K562 (cell line): ENCODE data around the gene DEK. TPM values are rescaled to one million over a fixed set of nuclear protein-coding genes. Genes with fewer than 3 reads are reported as not detected.

Experiments
- CBX5 ChIP-seq: IDR thresholded peaks from 2 replicates; pipeline ENCODE4 v1.6.1; 2014; ENCODE audit warnings: low read depth, borderline replicate concordance
- EWSR1 ChIP-seq: fragments of 450-650 bp; IDR thresholded peaks from 2 replicates; pipeline ENCODE4 v1.6.1; 2018; ENCODE audit warnings: borderline replicate concordance, mild to moderate bottlenecking, low read depth, moderate library complexity; ENCODE audit not compliant: partially characterized antibody
- FIP1L1 ChIP-seq: fragments of 200-400 bp; formaldehyde crosslinking; IDR thresholded peaks from 2 replicates; pipeline ENCODE4 v1.6.1; 2018; ENCODE audit warnings: mild to moderate bottlenecking, low read depth, low read length; ENCODE audit not compliant: poor library complexity, severe bottlenecking
- FOXJ2 ChIP-seq: fragments of 200-800 bp; sonication (Bioruptor generic); IDR thresholded peaks from 2 replicates; pipeline ENCODE4 v1.6.1; 2016; ENCODE audit warnings: missing genetic modification characterization, missing compliant biosample characterization
- HDAC6 ChIP-seq: IDR thresholded peaks from 2 replicates; pipeline ENCODE4 v1.6.1; 2012; ENCODE audit warnings: low read depth, mild to moderate bottlenecking, control low read depth, inconsistent platforms, low read length, moderate library complexity
- MEF2A ChIP-seq: IDR thresholded peaks from 2 replicates; pipeline ENCODE4 v1.6.1; 2011; ENCODE audit warnings: low read depth, mild to moderate bottlenecking, low read length, moderate library complexity; ENCODE audit not compliant: control insufficient read depth
- NFIC ChIP-seq: fragments of 450-650 bp; IDR thresholded peaks from 2 replicates; pipeline ENCODE4 v1.6.1; 2017; ENCODE audit warnings: mild to moderate bottlenecking, inconsistent platforms
- NR2F6 ChIP-seq: fragments of 450-650 bp; formaldehyde crosslinking; IDR thresholded peaks from 2 replicates; pipeline ENCODE4 v1.4.0; 2020; ENCODE audit warnings: mild to moderate bottlenecking
- POLR2A ChIP-seq: fragments of 450-650 bp; conservative IDR thresholded peaks from 2 replicates; pipeline ENCODE4 v1.6.1; 2016
- RBM14 ChIP-seq: fragments of 200-400 bp; formaldehyde crosslinking; IDR thresholded peaks from 2 replicates; pipeline ENCODE4 v1.6.1; 2018; ENCODE audit warnings: low read depth, mild to moderate bottlenecking, low read length, moderate library complexity, borderline replicate concordance; ENCODE audit not compliant: insufficient read depth
- RFX5 ChIP-seq: IDR thresholded peaks from 2 replicates; pipeline ENCODE4 v1.6.1; 2011; ENCODE audit warnings: low read depth, mild to moderate bottlenecking, improper control_type of control experiment, low read length
- RFX7 ChIP-seq: fragments of 250-450 bp; sonication (Bioruptor Pico); IDR thresholded peaks from 2 replicates; pipeline ENCODE4 v1.5.1; 2021; ENCODE audit warnings: mild to moderate bottlenecking
- SIN3B ChIP-seq: fragments of 450-650 bp; IDR thresholded peaks from 2 replicates; pipeline ENCODE4 v1.6.1; 2017; ENCODE audit warnings: low read depth, mild to moderate bottlenecking, moderate library complexity
- ZEB2 ChIP-seq: fragments of 450-650 bp; IDR thresholded peaks from 2 replicates; pipeline ENCODE4 v1.6.1; 2016
- ZFP30 ChIP-seq: fragments of 250-450 bp; sonication (Bioruptor Pico); IDR thresholded peaks from 2 replicates; pipeline ENCODE4 v1.8.0; 2022; ENCODE audit warnings: moderate library complexity, mild to moderate bottlenecking, inconsistent platforms, borderline replicate concordance
- ZFP36 ChIP-seq: fragments of 150-350 bp; IDR thresholded peaks from 2 replicates; pipeline ENCODE4 v1.6.1; 2018; ENCODE audit warnings: low read length, low read depth; ENCODE audit not compliant: partially characterized antibody
- ZNF165 ChIP-seq: fragments of 250-450 bp; sonication (Bioruptor Pico); IDR thresholded peaks from 2 replicates; pipeline ENCODE4 v1.4.0; 2020; ENCODE audit warnings: borderline replicate concordance
- ZNF408 ChIP-seq: fragments of 250-450 bp; sonication (Bioruptor Pico); IDR thresholded peaks from 2 replicates; pipeline ENCODE4 v1.4.0; 2020; ENCODE audit warnings: low read depth, mild to moderate bottlenecking, moderate library complexity
- ZNF436 ChIP-seq: fragments of 250-450, 450-650 bp; sonication (Bioruptor Pico); formaldehyde crosslinking; IDR thresholded peaks from 2 replicates; pipeline ENCODE4 v1.7.0; 2020; ENCODE audit warnings: mild to moderate bottlenecking
- ZSCAN29 ChIP-seq: fragments of 450-650 bp; IDR thresholded peaks from 2 replicates; pipeline ENCODE4 v1.6.1; 2017
- polyA plus RNA-seq, 8 experiments: library from polyadenylated mRNA; depleted of rRNA in 4 of 8; stranded (reverse) in 5 of 8; unstranded in 3 of 8; fragments of >200 nt; fragmentation: Nextera tagmentation in 2 of 8; fragmentation: Illumina TruSeq in 1 of 8; extraction: Ambion mirVana in 2 of 8; extraction: Trizol in 1 of 8; gene quantifications; 2 replicates each; pipeline versions ENCODE4 v1.2.1 to v1.2.3, GENCODE V29; 2011 to 2014; ENCODE audit warnings: inconsistent platforms in 1 of 8, missing spikeins in 1 of 8
- total RNA-seq, 7 experiments: library from RNA; depleted of rRNA in 6 of 7; stranded (reverse); fragments of >200 nt in 6 of 7; fragmentation: Illumina TruSeq in 2 of 7; extraction: Trizol in 2 of 7; gene quantifications; 2 replicates each; pipeline versions ENCODE4 v1.2.1 to v1.2.3, GENCODE V29; 2011 to 2021; ENCODE audit warnings: low replicate concordance in 1 of 7
- TF ChIP-seq, protein P1 (sequence below): fragments of 450-650 bp; formaldehyde crosslinking; IDR thresholded peaks from 2 replicates; pipeline ENCODE4 v1.4.0; 2020; ENCODE audit warnings: mild to moderate bottlenecking, moderate library complexity
- TF ChIP-seq, protein P2 (sequence below): fragments of 250-450 bp; sonication (Bioruptor Pico); IDR thresholded peaks from 2 replicates; pipeline ENCODE4 v1.5.1; 2021; ENCODE audit warnings: mild to moderate bottlenecking
- TF ChIP-seq, protein P3 (sequence below): fragments of 250-450 bp; sonication (Bioruptor Pico); IDR thresholded peaks from 2 replicates; pipeline ENCODE4 v1.5.0; 2020; ENCODE audit warnings: mild to moderate bottlenecking

DEK gene
- total and polyA plus RNA-seq, 9 of the 15 experiments (the other 6 are each of a cell fraction or from before 2014, with no cell fraction given) = 82.3 to 338 (median 184) TPM

DNA sequence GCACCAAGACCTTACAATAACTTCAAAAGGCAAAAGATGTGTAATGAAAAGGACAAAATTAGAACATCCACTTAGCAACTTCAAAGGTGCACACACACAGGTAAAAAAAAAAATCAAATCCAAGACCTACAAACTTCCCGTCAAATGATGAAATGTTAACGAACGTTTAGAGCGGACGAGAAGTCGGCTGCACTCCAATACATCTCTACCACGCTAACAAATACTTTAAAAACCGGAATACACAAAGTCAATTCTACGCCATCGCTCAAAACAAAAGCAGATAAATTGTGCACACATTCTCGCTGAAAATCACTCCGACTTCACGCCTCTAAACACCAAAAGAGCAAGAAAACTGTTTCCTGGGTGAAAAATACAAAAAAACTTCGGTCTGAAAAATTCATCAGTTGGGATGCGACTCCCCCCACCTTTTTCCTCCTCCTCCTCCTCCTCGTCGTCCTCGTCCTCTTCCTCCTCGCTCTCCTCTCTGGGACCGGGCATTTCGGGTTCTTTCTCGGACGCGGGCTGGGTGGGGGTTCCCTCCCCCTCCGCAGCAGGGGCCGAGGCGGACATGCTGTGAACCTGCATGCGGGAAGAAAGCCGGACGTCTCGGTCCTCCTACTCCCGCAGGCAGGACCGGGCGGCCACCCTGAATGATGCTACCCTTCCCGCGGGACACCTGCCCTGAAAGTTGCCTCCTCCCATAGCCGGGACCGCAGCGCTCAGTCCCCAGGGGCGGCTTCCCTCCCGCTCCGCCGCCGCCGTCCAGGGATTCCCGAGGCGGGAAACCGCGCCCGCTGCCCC is 712 bp downstream of the DEK start (continued):
- TF ChIP-seq RBM14 (no peak), RFX5 (no peak), SIN3B (no peak), NR2F6 (no peak), RFX7 (CRISPR knock-in tag) (no peak), POLR2A (peak; percentile 67), EWSR1 (no peak), FIP1L1 (peak; percentile 8), ZEB2 (peak; percentile 39; the same call in 1 of the 2 replicates), HDAC6 (no peak), ZNF165 (CRISPR knock-in tag) (no peak), ZSCAN29 (peak; percentile 52; the same call in 1 of the 2 replicates), FOXJ2 (tag) (no peak; the same call in 1 of the 2 replicates), ZNF408 (no peak), MEF2A (no peak), CBX5 (0 out of 2 replicates have a peak, but pooled peaks have one; percentile 12), ZFP30 (CRISPR knock-in tag) (no peak), ZFP36 (no peak), NFIC (no peak), ZNF436 (no peak)
- TF ChIP-seq, protein P1, sequence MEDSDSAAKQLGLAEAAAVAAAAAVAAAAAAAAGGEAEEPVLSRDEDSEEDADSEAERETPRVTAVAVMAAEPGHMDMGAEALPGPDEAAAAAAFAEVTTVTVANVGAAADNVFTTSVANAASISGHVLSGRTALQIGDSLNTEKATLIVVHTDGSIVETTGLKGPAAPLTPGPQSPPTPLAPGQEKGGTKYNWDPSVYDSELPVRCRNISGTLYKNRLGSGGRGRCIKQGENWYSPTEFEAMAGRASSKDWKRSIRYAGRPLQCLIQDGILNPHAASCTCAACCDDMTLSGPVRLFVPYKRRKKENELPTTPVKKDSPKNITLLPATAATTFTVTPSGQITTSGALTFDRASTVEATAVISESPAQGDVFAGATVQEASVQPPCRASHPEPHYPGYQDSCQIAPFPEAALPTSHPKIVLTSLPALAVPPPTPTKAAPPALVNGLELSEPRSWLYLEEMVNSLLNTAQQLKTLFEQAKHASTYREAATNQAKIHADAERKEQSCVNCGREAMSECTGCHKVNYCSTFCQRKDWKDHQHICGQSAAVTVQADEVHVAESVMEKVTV (CRISPR knock-in tag) = no peak
- TF ChIP-seq, protein P2, sequence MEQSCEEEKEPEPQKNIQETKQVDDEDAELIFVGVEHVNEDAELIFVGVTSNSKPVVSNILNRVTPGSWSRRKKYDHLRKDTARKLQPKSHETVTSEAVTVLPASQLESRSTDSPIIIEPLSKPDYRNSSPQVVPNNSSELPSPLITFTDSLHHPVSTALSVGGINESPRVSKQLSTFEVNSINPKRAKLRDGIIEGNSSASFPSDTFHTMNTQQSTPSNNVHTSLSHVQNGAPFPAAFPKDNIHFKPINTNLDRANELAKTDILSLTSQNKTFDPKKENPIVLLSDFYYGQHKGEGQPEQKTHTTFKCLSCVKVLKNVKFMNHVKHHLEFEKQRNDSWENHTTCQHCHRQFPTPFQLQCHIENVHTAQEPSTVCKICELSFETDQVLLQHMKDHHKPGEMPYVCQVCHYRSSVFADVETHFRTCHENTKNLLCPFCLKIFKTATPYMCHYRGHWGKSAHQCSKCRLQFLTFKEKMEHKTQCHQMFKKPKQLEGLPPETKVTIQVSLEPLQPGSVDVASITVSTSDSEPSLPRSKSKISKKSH (CRISPR knock-in tag) = no peak
- TF ChIP-seq, protein P3, sequence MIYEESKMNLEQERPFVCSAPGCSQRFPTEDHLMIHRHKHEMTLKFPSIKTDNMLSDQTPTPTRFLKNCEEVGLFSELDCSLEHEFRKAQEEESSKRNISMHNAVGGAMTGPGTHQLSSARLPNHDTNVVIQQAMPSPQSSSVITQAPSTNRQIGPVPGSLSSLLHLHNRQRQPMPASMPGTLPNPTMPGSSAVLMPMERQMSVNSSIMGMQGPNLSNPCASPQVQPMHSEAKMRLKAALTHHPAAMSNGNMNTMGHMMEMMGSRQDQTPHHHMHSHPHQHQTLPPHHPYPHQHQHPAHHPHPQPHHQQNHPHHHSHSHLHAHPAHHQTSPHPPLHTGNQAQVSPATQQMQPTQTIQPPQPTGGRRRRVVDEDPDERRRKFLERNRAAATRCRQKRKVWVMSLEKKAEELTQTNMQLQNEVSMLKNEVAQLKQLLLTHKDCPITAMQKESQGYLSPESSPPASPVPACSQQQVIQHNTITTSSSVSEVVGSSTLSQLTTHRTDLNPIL (CRISPR knock-in tag) = no peak
